Activated CD8-positive, alpha-beta memory T cell treated with anti-CD3 and anti-CD28 coated beads, Interleukin-2, amount 50 U/mL, for 1 hour (primary cell): Measurements from ENCODE around the gene METTL6.
"Not testable (repeated sequence)": the region's sequence is repeated elsewhere in the genome, so short reads cannot be mapped to it uniquely, and the experiment has no call there.

Source experiments
- DNase-seq: peaks from one replicate; pipeline ENCODE4 v3.0.0-alpha.2; 2020; ENCODE audit errors: extremely low read depth

Gene METTL6

DNA sequence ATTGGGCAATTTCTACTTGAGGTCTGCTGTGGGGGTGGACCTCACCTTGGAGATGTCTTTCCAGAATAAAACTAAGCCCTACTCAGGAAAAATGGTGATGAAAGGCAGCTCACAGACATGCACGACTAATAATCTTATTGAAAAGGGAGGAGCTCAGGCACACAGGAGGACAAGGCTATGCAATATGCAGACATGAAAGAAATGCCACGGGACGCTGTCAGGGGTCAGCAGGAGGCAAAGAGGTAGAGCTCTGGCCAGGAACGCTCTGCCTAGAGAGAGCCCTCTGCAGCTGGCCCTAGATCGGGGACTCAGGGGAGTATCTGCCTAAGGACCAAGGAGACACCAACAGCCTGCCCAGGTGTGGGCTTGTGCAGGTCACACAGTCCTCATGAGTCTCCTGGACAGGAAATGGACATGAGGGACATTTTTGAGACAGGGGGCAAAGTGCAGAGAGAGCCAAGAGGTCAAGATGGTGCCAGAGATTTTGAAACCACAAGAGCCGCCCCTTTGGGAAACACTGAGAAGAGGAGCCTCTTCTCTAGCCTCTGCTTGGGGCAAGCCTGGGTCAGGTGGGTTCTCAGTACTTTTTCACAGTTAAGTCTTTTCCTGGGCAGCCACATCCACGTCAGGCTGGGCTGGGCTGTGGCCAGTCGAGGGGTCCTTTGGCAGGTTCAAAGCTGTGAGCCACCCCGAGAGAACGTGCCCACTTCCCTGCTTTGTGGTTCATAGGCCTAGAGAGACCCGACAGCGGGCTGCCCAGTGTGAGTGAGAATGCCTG, 23.3 kb upstream of the METTL6 start:
- DNase-seq, result no peak

DNA sequence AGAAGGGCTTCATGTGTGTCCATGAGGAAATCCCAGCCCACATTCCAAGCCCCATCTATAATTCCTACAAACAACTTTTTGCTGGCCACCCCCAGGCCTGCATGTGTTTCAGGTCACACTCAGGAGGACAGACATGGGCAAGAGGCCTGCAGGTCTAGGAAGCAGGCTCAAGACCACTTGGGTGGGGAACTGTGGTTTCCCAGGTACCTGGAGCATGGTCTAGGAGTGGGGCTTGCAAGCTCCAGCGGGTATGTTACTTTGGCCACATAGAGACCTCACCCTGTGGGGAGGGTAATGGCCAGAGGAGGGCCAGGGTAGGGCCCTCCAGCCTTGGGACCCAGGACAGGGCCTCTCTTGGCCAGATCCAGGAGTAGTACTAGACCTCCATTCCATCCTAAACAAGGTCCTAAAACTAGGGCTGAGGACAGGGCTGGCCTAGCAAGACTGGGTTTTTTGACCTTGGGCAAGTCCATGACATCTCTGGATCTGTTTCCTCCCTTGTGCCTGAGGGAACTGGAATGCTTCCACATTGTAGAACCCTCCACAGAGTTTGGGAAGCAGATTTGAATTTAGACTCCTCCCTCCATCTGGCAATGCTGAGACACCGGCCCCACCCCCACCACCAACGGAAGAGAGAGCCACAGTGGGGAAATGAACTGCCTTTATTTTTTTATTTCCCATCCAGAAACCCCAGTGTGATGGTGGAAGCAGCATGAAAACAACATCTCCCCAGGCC, 22.3 kb upstream of the METTL6 start:
- no peak for DNase-seq

DNA sequence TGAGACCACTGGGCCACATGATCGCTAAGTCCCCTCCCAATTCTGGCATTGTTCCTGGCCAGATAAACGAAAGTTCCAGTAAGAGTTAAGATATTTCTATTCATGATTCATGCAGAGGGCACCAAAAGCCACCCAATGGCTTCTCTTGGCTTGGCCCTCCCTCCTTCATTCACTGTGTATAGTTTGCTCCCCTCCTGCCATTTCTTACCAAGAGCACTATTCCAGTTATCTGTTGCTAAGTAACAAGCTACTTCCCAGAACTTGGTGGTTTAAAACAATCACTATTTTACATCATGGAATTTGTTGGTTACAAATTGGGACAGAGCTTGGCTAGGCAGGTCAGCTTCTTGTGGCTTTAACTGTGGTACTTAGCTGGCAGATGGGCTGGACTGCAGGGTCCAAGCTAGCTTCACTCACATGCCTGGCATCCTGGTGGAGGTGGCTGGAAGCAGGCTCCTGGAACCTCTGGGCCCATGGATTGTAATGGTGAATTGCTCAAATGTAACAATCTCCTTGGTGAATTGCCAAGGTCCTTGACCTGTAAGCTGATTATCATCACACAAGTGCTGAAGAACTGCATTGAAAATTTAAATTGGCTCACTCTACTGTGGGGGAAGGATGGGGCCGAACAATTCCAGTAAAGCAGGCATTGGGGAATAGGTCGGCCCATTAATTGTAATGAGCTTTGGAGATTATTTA, 16.6 kb upstream of the METTL6 start:
- no peak for DNase-seq

DNA sequence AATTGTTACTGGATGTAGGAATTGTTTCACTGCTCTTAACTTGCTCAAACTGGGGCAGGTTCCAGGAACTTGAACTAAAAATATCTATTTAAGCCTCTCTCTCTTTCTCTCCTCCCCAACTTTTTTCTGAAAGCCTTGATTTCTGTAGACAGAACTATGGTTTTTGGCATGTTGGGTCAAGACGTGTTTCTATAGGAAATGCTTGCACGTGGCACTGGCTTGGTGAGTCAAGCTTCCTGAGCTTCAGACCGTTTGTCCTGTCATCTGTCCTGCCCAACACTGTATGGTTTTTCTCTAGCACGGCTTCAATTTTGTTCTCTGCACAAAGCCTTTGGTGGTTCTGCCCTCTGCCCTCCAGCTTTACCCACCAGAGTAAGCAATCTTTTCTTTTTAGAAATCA, 13.5 kb upstream of the METTL6 start:
- DNase-seq, result no peak

DNA sequence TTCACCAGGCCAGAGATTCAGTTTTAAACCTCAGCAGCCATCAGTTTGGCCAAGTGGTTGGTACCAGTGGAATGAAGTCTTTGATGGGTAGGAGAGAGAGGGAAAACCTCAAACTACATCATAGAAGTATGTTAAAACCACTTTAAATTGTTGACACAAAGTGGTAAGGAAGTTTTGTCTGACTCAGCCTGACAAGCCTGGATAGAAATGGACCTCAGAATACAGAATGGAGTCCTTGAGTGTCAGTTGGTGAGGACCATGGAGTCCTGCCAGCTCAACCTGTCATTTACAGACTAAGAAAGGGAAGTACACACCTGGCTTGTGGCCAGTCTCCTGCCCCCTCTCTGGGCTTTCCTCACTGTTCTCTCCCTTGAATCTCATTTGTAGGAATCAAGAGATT, 12.1 kb upstream of the METTL6 start:
- DNase-seq, result no peak

DNA sequence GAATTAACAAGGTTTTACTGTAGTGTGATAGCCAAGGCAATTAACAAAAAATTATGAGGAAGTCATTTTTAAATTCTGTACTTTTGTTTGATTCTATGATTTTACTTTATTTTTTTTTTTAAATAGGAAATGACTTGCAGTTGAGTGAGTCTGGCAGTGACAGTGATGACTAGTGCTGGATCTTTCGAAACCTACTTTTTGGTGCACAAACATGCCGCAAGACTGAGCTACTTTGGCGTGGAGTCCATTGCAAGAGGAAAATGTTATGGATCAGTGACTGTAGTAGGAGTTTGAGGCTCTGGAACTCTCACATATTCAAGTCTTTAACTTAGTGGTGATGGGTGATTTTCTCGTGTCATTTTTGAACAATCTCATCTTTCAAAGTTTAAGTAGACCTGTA, 11.6 kb upstream of the METTL6 start:
- no peak for DNase-seq

DNA sequence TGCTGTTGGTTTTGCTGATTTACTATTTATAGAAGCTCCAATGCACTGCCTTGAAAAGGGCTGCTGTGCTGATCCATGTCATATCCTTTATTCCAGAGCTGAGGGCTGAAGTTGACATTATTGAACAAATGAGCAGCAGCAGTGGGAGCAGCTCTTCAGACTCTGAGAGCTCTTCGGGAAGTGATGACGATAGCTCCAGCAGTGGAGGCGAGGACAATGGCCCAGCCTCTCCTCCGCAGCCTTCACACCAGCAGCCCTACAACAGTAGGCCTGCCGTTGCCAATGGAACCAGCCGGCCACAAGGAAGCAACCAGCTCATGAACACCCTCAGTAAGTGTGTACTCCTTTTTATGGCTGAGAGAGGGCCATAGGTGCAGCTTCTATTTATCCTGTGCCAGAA, 8.9 kb upstream of the METTL6 start:
- no peak for DNase-seq

DNA sequence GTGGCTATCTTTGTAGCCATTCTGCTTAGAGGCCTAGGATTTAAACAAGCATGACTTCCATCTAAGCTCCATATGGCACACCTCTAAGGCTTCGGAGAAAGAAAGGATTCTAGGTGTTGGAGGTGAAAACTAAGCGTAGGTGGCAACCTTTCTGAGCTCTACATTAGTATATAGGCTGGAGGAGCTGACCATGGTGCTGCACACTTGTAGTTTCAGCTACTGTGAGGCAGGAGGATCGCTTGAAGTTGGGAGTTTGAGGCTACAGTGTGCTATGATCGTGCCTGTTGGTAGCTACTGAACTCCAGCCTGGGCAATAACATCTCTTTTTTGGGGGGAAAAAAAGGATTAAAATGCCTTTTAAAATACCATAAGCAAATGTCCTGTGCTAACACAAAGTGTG, 7.4 kb upstream of the METTL6 start:
- DNase-seq, result no peak

DNA sequence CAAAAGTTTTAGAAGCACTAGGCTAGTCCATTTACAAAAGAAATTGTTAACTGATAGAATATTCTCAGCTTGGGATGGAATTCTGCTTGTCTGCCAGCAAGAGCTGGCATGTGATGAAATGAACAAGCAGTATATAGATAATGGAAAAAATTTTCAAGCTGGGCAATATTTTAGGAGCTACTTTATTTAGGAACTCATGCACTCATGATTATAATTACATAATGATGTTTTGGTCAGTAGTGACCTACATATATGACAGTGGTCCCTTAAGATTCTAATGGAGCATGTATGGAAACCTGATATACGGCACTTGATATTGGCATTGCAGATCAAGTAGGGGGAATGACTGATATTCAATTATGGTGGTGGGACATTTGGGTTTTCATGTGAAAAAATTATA, 6.2 kb upstream of the METTL6 start:
- DNase-seq, result no peak

DNA sequence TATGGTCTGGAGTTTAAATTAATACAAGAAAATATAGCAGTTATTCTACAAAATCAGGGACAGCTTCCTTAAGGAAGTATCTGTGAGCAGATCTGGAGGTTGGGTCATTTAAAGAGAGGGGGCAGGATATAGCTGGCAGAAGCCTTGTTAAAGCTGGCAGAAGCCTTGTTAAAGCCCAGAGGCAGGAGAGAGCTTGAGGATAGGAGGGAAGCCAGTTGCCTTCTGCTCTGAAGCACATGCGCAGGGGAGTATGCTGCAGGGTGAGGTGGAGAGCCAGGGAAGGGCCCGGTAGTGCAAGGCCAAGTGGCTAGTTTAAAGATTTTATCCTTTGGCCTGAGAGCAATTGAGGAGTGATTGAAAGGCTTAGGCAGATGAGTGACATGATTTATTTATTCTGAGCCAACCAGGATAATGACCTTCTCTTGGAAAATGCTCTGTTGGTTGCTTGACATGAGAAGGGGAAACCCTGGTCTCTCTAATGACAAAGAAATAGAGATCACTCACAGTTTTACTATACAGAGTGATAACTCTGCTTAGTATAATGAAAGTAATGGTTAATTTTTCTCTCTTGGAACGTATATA, 4.0 kb upstream of the METTL6 start:
- no peak for DNase-seq

DNA sequence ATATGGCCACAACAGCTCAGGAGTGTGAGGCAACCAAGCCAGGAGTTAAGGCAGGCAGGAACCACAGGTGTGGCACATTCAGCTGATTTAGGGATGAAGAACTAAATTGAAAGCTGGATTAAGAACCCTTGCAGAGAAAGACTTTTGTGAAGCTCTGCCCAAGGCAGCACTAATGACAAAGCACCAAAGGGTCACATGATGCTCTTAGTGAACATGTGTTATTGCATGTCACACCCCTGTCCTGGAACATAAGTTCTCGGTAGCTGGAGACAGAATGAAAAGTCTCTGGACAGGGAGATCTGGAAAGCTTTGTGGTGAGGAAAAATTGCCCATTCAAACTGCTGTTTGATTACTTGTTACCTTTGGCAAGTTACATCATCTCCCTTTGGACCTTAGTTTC, 3.3 kb upstream of the METTL6 start:
- no peak for DNase-seq

DNA sequence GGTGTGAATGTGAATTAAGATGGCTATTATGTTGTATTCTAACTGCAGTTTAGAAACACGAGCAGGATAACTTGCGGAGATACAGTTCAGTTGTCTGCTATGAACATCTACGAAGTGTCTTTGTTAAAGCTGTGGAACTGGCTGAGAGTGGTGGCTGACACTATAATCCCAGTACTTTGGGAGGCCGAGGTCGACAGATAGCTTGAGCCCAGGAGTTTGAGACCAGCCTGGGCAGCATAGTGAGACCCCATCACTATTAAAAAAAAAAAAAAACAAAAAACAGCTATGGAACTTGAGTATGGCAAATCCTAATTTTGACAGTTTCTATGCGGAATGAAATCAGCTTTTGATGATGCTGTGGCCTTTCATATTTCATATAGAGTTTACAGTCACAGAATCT, 1.7 kb upstream of the METTL6 start:
- DNase-seq, result no peak

DNA sequence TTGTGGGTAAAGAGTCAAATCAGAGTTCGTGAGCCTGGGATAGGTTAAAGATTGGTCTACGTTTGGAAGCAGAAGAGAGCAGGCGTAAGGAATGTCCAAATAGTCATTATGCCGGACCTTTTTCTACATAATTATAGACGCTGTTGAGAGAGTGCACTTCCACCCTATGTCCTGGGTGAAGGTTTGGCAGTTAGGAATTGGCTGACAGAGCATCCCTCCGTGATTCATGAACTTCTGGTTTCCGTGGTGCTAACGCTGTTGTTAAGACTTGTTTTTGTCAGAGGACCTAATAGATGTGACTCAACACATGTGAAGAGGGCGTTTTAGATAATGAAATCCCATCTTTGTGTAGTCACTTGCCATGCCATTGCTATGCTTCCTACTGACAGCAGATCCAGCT, 1.2 kb upstream of the METTL6 start:
- no peak for DNase-seq

DNA sequence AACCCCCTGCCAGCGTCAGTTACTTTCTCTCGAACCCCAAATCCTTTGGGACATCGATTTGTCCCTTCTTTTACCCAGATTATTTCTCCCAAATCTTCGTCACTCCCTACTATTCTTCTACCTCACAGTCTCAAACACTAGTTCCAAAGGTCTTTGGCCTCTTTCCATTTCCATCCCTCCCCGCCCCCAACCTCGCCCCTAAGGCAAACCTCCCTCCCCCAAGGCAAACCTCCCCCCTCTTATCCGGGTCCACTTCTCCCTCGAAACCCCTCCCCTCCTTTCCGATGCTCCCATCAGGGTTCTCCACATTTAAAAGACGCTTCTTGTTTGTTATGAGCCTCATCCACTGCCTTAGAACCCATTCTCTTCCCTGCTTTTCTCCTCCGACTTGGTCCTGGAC, 637 bp upstream of the METTL6 start:
- DNase-seq, result no peak

DNA sequence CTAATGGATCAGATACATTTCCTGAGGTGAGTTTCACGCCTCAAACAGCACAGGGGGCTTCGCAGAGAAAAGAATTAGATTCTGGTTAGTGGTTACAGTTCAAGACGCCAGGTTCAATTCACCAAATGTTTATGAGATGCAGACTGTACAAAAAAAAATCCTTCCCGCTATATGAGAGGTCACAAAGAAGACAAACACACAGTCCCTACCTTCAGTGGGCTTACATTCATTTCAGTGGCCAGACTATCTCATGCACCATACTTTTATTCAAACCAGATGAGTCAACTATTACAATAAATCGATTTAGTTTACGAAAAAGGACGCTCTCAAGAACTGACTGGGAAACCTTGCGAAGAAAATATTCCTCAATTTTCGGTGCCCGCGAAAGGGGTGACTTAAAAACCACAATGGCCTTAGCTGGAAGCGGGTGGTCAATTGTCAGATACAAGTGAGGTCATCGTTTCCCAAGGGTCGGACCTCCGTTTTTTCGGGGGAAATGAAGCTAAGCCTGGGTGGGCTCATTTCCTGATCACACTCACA, 695 bp downstream of the METTL6 start:
- no peak for DNase-seq

DNA sequence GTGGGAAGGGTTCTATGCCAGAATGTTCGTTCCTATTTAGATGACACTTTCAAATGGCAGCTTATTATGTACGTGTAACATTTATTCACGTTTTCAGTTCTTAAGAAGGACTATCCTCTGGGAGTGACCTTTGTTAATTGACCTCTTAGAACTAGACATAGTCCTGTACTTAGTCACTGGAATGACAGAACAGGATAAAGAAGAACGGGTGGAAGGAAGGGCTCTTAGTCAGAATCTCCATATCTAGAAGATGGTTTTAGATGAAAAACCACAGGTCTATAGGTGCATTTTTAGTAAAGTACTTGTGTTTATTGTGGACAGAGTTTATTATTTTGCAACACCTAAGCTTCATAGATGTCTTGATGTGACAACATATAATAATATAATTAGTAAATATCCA, 6.5 kb downstream of the METTL6 start:
- no peak for DNase-seq

DNA sequence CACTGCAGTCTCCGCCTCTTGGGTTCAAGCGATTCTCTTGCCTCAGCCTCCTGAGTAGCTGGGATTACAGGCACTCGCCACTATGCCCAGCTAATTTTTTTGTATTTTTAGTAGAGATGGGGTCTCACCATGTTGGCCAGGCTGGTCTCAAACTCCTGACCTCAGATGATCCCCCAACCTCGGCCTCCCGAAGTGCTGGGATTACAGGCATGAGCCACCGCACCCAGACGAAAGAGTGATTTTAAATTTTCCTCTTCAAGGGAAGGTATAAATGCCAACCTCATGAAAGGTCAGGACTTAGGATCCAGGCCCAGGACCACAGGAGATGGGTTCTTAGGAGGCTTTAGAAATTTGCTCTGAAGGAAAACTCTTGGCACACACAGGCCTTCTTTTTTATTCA, 16.4 kb downstream of the METTL6 start:
- DNase-seq, result not testable (repeated sequence)

DNA sequence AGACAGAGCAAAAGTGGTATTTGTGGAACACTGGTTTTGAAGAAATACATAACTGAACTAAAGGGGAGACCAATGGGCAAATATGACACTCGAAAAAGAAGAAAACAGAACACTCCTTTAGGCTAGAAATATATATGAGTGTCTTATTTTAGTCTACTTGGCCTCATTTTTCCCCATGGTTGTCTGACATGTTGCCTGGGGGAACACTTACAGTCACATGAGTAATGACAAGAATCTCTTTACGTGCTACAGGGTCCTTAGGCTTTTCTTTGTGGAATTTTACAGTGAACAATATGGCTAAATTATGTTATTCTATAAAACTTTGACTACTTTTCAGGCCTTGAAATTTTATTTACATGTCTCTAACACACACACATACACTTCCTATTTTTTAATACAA, 17.6 kb downstream of the METTL6 start:
- no peak for DNase-seq

DNA sequence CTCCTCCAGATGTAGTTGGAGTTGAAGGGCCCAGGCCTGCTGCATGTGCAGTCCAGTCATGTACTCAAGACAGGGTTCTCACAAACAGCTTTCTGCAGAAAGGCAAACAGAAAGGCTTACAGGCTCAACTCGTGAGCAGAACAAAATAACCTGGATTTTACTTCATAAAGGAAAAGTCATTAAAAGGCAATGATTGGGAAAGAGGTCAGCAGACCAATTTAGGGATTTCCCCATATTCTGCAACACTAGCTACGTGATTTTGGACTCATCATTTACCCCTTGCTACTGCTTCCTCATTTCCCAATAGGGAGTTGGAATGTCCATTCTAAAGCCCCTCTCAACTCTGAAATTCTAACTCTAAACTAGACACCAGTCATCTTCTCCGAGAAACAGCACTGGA, 18.1 kb downstream of the METTL6 start:
- DNase-seq, result no peak

DNA sequence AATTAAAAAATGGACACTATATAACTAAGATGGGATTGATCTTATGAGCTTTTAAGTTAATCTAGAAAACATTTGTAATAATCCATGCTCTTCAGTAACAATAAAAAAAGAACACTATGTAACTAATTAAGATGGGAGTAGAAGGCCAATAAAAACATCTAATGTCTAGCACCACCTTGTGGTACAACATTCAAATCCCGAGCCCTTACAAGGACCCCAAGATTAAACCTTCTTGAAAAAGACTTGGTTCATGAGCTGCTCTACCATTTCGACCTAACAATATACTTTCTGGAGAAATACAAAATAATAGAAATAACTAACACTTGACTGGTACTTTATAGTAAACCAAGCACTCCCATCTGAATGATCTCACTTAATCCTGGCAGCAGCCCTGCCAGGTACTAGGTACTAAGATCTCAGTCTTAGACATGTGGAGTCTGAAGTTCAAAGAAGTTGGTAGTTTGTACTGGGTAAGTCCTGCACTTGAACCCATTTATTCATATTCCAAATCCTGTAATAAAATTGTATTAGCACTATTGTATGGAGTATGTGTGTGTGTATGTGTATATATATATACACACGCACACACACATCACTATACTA, 21.8 kb downstream of the METTL6 start:
- DNase-seq, result no peak

DNA sequence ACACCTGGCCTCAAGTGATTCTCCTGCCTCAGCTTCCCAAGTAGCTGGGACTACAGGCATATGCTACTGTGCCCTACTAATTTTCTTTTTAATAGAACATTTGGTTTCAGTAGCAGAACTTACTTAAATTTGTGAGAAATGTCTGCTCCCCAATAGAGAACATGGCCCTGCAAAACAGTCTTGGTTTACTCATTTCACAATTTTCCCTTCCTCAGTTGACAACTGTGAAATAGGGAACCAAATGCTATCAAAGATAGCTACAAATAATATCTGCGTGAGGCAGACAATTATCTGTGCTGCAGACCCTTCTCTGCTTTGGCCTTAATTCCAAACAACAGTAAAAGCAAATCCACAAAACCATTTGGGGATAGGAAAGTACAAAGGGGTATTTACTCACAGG, 22.6 kb downstream of the METTL6 start:
- no peak for DNase-seq

DNA sequence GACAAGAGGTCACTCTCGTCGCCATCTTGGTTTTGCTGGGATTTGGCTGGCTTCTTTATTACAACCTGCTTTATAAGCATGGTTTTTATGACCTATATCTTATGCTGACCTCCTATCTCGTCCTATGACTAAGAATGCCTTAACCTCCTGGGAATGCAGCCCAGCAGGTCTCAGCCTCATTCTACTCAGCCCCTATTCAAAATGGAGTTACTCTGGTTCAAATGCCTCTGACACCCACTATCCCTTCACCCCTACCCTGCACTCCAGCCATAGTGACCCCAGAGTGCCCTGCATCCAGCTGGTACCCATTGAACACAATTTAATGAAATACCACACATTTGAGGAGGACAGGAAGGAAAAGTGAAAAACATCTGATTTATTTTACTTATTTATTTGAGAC, 23.4 kb downstream of the METTL6 start:
- DNase-seq, result no peak
